ENCODE data around the gene MAML3.
A peak's percentile ranks its signal among the peaks of the same experiment; 100 is the strongest.

The MAML3 gene

GRCh38 chr4:140014284-140014683 lies 139.7 kb downstream of the MAML3 start:
- no peak overlapping the region for H3K4me3 Mint-ChIP-seq
- H3K4me1 Mint-ChIP-seq, result peaks cover 19% of the 10 kb centered on the region
- no peaks in the 10 kb centered on the region for H3K9me3 Mint-ChIP-seq
- DNase-seq, result no peak
- no peak overlapping the region for H3K27ac Mint-ChIP-seq
- ATAC-seq, result no peak
- no peaks in the 10 kb centered on the region for H3K27me3 Mint-ChIP-seq

- DNase-seq (peak; percentile 37 to 47), ATAC-seq (peak; percentile 80)
- Mint-ChIP-seq H3K4me1 (peaks cover 14% of the 10 kb centered on the region), H3K27ac (peak overlapping the region in 1 of 2 donors; percentile 20), H3K27me3 (no peaks in the 10 kb centered on the region), H3K4me3 (no peak overlapping the region), H3K9me3 (no peaks in the 10 kb centered on the region)
Observed at GRCh38 chr4:140012688-140013486, 141.1 kb downstream of the MAML3 start.

GRCh38 chr4:140005699-140006098 lies 148.3 kb downstream of the MAML3 start:
- peaks cover 7% of the 10 kb centered on the region for H3K27me3 Mint-ChIP-seq
- H3K4me1 Mint-ChIP-seq, result no peaks in the 10 kb centered on the region
- no peak overlapping the region for H3K27ac Mint-ChIP-seq
- ATAC-seq (no peak), DNase-seq (no peak)
- no peaks in the 10 kb centered on the region for H3K9me3 Mint-ChIP-seq
- no peak overlapping the region for H3K4me3 Mint-ChIP-seq

- H3K27me3 Mint-ChIP-seq, result peaks cover 7% of the 10 kb centered on the region
- no peaks in the 10 kb centered on the region for H3K4me1 Mint-ChIP-seq
- H3K9me3 Mint-ChIP-seq, result no peaks in the 10 kb centered on the region
- H3K27ac Mint-ChIP-seq, result no peak overlapping the region
- ATAC-seq, result no peak
- DNase-seq, result no peak
- H3K4me3 Mint-ChIP-seq, result no peak overlapping the region
Observed at GRCh38 chr4:140004922-140005627, 148.9 kb downstream of the MAML3 start.

- no peak overlapping the region for H3K4me3 Mint-ChIP-seq
Observed at GRCh38 chr4:140004549-140004895, 149.5 kb downstream of the MAML3 start.

GRCh38 chr4:140003876-140004548 lies 150.0 kb downstream of the MAML3 start:
- H3K9me3 Mint-ChIP-seq, result no peaks in the 10 kb centered on the region
- H3K27ac Mint-ChIP-seq, result no peak overlapping the region
- H3K27me3 Mint-ChIP-seq, result peaks cover 7% of the 10 kb centered on the region
- H3K4me1 Mint-ChIP-seq, result no peaks in the 10 kb centered on the region
- no peak overlapping the region for H3K4me3 Mint-ChIP-seq
- no peak for ATAC-seq
- DNase-seq, result no peak

More at GRCh38 chr4:140004549-140004895, 149.5 kb downstream of the MAML3 start:
- ATAC-seq (no peak), DNase-seq (no peak)
- Mint-ChIP-seq H3K4me1 (no peaks in the 10 kb centered on the region), H3K27me3 (peaks cover 7% of the 10 kb centered on the region), H3K9me3 (no peaks in the 10 kb centered on the region), H3K27ac (no peak overlapping the region)

GRCh38 chr4:140000232-140000631 lies 153.8 kb downstream of the MAML3 start:
- no peak for ATAC-seq
- Mint-ChIP-seq H3K4me1 (no peaks in the 10 kb centered on the region), H3K27ac (no peak overlapping the region), H3K27me3 (no peaks in the 10 kb centered on the region), H3K4me3 (no peak overlapping the region), H3K9me3 (no peaks in the 10 kb centered on the region)
- no peak for DNase-seq

GRCh38 chr4:139988863-139989765 lies 164.9 kb downstream of the MAML3 start:
- Mint-ChIP-seq H3K4me1 (peaks cover 11% of the 10 kb centered on the region), H3K27ac (no peak overlapping the region), H3K9me3 (no peaks in the 10 kb centered on the region), H3K27me3 (no peaks in the 10 kb centered on the region), H3K4me3 (peak overlapping the region in 1 of 2 donors; percentile 4)
- DNase-seq, result peak in 1 of 2 donors; percentile 31
- peak; percentile 75 for ATAC-seq

- no peaks in the 10 kb centered on the region for H3K9me3 Mint-ChIP-seq
- DNase-seq (no peak), ATAC-seq (no peak)
- H3K27me3 Mint-ChIP-seq, result no peaks in the 10 kb centered on the region
- peaks cover 11% of the 10 kb centered on the region for H3K4me1 Mint-ChIP-seq
- H3K4me3 Mint-ChIP-seq, result no peak overlapping the region
- H3K27ac Mint-ChIP-seq, result no peak overlapping the region
Observed at GRCh38 chr4:139987502-139987850, 166.5 kb downstream of the MAML3 start.

- Mint-ChIP-seq H3K4me3 (no peak overlapping the region), H3K27me3 (no peaks in the 10 kb centered on the region), H3K4me1 (peaks cover 11% of the 10 kb centered on the region), H3K9me3 (no peaks in the 10 kb centered on the region), H3K27ac (no peak overlapping the region)
- ATAC-seq, result no peak
- no peak for DNase-seq
Observed at GRCh38 chr4:139986689-139987501, 167.1 kb downstream of the MAML3 start.

GRCh38 chr4:139986106-139986505 lies 167.9 kb downstream of the MAML3 start:
- no peaks in the 10 kb centered on the region for H3K9me3 Mint-ChIP-seq
- H3K27ac Mint-ChIP-seq, result no peak overlapping the region
- H3K27me3 Mint-ChIP-seq, result no peaks in the 10 kb centered on the region
- H3K4me1 Mint-ChIP-seq, result peaks cover 11% of the 10 kb centered on the region
- no peak overlapping the region for H3K4me3 Mint-ChIP-seq
- DNase-seq, result no peak
- ATAC-seq, result no peak

- no peak for ATAC-seq
- Mint-ChIP-seq H3K9me3 (peaks cover 0 to under 1% of the 10 kb centered on the region in 2 donors), H3K27ac (no peak overlapping the region), H3K27me3 (no peaks in the 10 kb centered on the region), H3K4me1 (peaks cover 12% of the 10 kb centered on the region), H3K4me3 (no peak overlapping the region)
- no peak for DNase-seq
Observed at GRCh38 chr4:139985401-139985800, 168.6 kb downstream of the MAML3 start.

GRCh38 chr4:139984471-139984870 lies 169.5 kb downstream of the MAML3 start:
- Mint-ChIP-seq H3K27ac (no peak overlapping the region), H3K27me3 (no peaks in the 10 kb centered on the region), H3K4me1 (peaks cover 14% of the 10 kb centered on the region), H3K9me3 (peaks cover 0 to 6% of the 10 kb centered on the region in 2 donors), H3K4me3 (no peak overlapping the region)
- DNase-seq (no peak), ATAC-seq (no peak)

GRCh38 chr4:139978692-139979091 lies 175.3 kb downstream of the MAML3 start:
- DNase-seq (peak; percentile 19 to 26), ATAC-seq (peak; percentile 99)

More at GRCh38 chr4:139978692-139979091, 175.3 kb downstream of the MAML3 start:
- H3K27ac Mint-ChIP-seq, result peak overlapping the region; percentile 50 to 77
- no peaks in the 10 kb centered on the region for H3K27me3 Mint-ChIP-seq
- peaks cover 0 to 6% of the 10 kb centered on the region in 2 donors for H3K9me3 Mint-ChIP-seq
- H3K4me1 Mint-ChIP-seq, result peaks cover 39% of the 10 kb centered on the region
- H3K4me3 Mint-ChIP-seq, result peak overlapping the region; percentile 14 to 41

Data from stimulated activated naive CD8-positive, alpha-beta T cell treated with anti-CD3 and anti-CD28 coated beads, Interleukin-15, amount 100 ng/mL, for 72 hours (primary cell).